K562 (cell line): ENCODE results near the gene B9D2. TPM values are rescaled to one million over a fixed set of nuclear protein-coding genes. Genes with fewer than 3 reads are reported as not detected.

Experiments
- BCL6 ChIP-seq: fragments of 250-450 bp; sonication (Bioruptor Pico); IDR thresholded peaks from 2 replicates; pipeline ENCODE4 v1.4.0; 2020
- CREBBP ChIP-seq: IDR thresholded peaks from one replicate; pipeline ENCODE4 v1.6.1; 2012; ENCODE audit warnings: low read depth, mild to moderate bottlenecking, control low read depth, inconsistent platforms, low read length
- HDGF ChIP-seq: fragments of 450-650 bp; IDR thresholded peaks from 2 replicates; pipeline ENCODE4 v1.6.1; 2016
- HEY1 ChIP-seq: fragments of 250-450 bp; sonication (Bioruptor Pico); IDR thresholded peaks from 2 replicates; pipeline ENCODE4 v1.5.0; 2020; ENCODE audit warnings: mild to moderate bottlenecking, moderate library complexity, borderline replicate concordance
- KLF13 ChIP-seq: fragments of 450-650 bp; IDR thresholded peaks from 2 replicates; pipeline ENCODE4 v1.6.1; 2016; ENCODE audit warnings: missing genetic modification characterization, low read depth, mild to moderate bottlenecking, missing compliant biosample characterization, moderate library complexity, borderline replicate concordance
- PML ChIP-seq: IDR thresholded peaks from 2 replicates; pipeline ENCODE4 v1.6.1; 2012; ENCODE audit warnings: low read length, inconsistent platforms
- POLR2G ChIP-seq: fragments of 200-400 bp; formaldehyde crosslinking; IDR thresholded peaks from 2 replicates; pipeline ENCODE4 v1.6.1; 2017; ENCODE audit warnings: low read depth, mild to moderate bottlenecking, antibody characterized with exemption, low read length, moderate library complexity
- POLR2H ChIP-seq: IDR thresholded peaks from 2 replicates; pipeline ENCODE4 v1.6.1; 2016; ENCODE audit warnings: missing genetic modification characterization, low read depth, mild to moderate bottlenecking, control low read depth, missing compliant biosample characterization, moderate library complexity
- PTRF ChIP-seq: fragments of 450-650 bp; IDR thresholded peaks from 2 replicates; pipeline ENCODE4 v1.6.1; 2016; ENCODE audit warnings: mild to moderate bottlenecking, missing genetic modification characterization, missing compliant biosample characterization
- RBM22 ChIP-seq: fragments of 200-400 bp; formaldehyde crosslinking; IDR thresholded peaks from 2 replicates; pipeline ENCODE4 v1.6.1; 2018; ENCODE audit warnings: low read length, low read depth; ENCODE audit not compliant: poor library complexity, severe bottlenecking
- SRSF9 ChIP-seq: fragments of 200-400 bp; formaldehyde crosslinking; IDR thresholded peaks from 2 replicates; pipeline ENCODE4 v1.6.1; 2017; ENCODE audit warnings: low read depth, low read length, borderline replicate concordance
- ZBTB17 ChIP-seq: fragments of 450-650 bp; formaldehyde crosslinking; IDR thresholded peaks from 2 replicates; pipeline ENCODE4 v1.4.0; 2020; ENCODE audit warnings: mild to moderate bottlenecking
- ZBTB43 ChIP-seq: sonication (generic); formaldehyde crosslinking; IDR thresholded peaks from 2 replicates; pipeline ENCODE4 v1.8.0; 2023; ENCODE audit warnings: mild to moderate bottlenecking, missing genetic modification reagents
- ZBTB7A ChIP-seq: IDR thresholded peaks from 2 replicates; pipeline ENCODE4 v1.6.1; 2011; ENCODE audit warnings: low read depth, mild to moderate bottlenecking, low read length, moderate library complexity, borderline replicate concordance; ENCODE audit not compliant: control insufficient read depth
- ZNF830 ChIP-seq: fragments of 250-450 bp; sonication (Bioruptor Pico); IDR thresholded peaks from 2 replicates; pipeline ENCODE4 v1.5.0; 2021; ENCODE audit warnings: mild to moderate bottlenecking
- polyA plus RNA-seq, 8 experiments: library from polyadenylated mRNA; depleted of rRNA in 4 of 8; stranded (reverse) in 5 of 8; unstranded in 3 of 8; fragments of >200 nt; fragmentation: Nextera tagmentation in 2 of 8; fragmentation: Illumina TruSeq in 1 of 8; extraction: Ambion mirVana in 2 of 8; extraction: Trizol in 1 of 8; gene quantifications; 2 replicates each; pipeline versions ENCODE4 v1.2.1 to v1.2.3, GENCODE V29; 2011 to 2014; ENCODE audit warnings: inconsistent platforms in 1 of 8, missing spikeins in 1 of 8
- total RNA-seq, 7 experiments: library from RNA; depleted of rRNA in 6 of 7; stranded (reverse); fragments of >200 nt in 6 of 7; fragmentation: Illumina TruSeq in 2 of 7; extraction: Trizol in 2 of 7; gene quantifications; 2 replicates each; pipeline versions ENCODE4 v1.2.1 to v1.2.3, GENCODE V29; 2011 to 2021; ENCODE audit warnings: low replicate concordance in 1 of 7
- TF ChIP-seq, protein P1 (sequence below): fragments of 450-650 bp; IDR thresholded peaks from 2 replicates; pipeline ENCODE4 v1.6.1; 2016

B9D2 gene
- total and polyA plus RNA-seq, 9 of the 15 experiments (the other 6 are each of a cell fraction or from before 2014, with no cell fraction given): 0.83 to 6.9 (median 2.8) TPM

DNA sequence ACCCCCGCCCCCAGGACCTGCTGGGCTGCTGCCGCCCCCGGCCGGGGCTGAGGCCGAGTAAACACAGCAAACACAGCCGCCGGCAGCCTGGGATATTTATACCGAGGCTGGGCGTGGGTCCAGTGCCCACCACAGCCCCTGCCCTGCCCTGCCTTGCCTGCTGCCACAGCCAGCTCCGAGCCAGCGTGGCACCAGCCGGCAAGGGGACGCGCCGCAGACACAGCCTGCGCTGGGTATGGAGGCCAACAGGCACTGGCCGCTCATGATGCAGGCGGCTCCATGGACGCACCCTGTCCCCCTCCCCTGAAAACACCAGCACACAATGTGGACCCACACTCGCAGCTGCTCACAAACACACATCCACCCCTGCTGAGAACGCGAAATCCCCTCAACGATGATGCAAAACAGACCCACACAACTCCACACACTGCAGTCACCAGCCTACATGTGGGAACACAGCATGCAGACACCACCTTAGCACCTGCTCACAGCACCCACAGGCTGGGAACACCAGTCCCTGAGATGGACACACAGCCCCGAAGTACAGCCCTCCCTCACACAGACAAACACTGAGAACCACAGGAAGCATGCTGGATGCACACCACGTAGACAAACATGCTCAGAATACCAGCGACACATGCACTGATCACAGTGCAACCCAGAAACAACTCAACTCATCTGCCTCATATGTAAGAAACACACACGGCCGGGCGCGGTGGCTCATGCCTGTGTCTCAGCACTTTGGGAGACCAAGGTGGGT, 37.8 kb downstream of the B9D2 start (continued):
- TF ChIP-seq, protein P1, sequence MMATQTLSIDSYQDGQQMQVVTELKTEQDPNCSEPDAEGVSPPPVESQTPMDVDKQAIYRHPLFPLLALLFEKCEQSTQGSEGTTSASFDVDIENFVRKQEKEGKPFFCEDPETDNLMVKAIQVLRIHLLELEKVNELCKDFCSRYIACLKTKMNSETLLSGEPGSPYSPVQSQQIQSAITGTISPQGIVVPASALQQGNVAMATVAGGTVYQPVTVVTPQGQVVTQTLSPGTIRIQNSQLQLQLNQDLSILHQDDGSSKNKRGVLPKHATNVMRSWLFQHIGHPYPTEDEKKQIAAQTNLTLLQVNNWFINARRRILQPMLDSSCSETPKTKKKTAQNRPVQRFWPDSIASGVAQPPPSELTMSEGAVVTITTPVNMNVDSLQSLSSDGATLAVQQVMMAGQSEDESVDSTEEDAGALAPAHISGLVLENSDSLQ: no peak
- 0 out of 2 replicates have a peak, but pooled peaks have one; percentile 22 for TF ChIP-seq ZBTB7A
- TF ChIP-seq POLR2H (tag): no peak
- no peak for TF ChIP-seq KLF13 (tag)
- no peak for TF ChIP-seq BCL6
- no peak for TF ChIP-seq HEY1 (CRISPR knock-in tag)
- TF ChIP-seq ZBTB17 (CRISPR knock-in tag): no peak
- TF ChIP-seq RBM22: peak; percentile 29
- peak; percentile 74 for TF ChIP-seq POLR2G
- no peak for TF ChIP-seq SRSF9
- no peak for TF ChIP-seq PML
- peak; percentile 75; the same call in 1 of the 2 replicates for TF ChIP-seq HDGF
- TF ChIP-seq PTRF (tag): no peak
- no peak for TF ChIP-seq ZNF830
- TF ChIP-seq ZBTB43: no peak
- TF ChIP-seq CREBBP: no peak
- TF ChIP-seq, all 486 proteins: peak for 14
